VCaP (cell line): ENCODE measurements around the gene ZMAT3.
"Not testable (repeated sequence)": the region's sequence is repeated elsewhere in the genome, so short reads cannot be mapped to it uniquely, and the experiment has no call there.

Experiments
- H3K27ac ChIP-seq: fragments of 450-650 bp; 2 replicates; pipeline ENCODE4 v1.5.1; 2017
- TF ChIP-seq, protein P1 (sequence below): fragments of 450-650 bp; conservative IDR thresholded peaks from 2 replicates; pipeline ENCODE4 v1.5.1; 2017; ENCODE audit warnings: mild to moderate bottlenecking, moderate library complexity

Gene ZMAT3

DNA sequence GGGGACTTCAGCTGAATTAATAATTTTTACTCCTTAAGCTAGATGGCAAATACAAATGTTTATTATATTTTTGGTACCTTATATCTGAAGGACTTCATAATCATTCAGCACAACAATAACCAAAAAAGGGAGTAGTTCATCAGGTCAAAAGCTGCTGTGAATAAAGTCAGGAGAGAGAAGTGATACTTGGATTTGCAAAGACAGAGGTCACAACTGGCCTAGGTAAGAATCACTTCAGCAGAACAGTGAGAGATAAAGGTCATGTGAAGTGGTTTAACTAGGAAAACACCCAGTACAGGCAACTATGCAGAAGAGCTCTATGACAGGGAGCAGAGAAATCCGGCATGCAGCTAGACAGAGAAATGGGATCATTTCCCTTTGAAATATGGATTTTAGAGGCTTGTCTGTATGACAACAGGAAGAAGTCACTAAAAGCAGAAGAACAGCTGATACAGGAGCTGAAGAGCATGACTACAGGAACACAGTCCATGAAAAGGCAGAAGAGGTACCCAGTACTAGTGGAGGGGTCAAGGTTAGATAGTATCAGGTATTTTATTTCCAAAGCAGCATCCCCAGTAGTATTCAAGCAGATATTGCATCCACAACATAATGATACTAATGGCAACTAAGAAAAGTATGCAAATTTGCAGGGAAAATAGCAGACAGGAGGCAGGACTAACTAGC lies 25.7 kb downstream of the ZMAT3 start:
- TF ChIP-seq, protein P1, sequence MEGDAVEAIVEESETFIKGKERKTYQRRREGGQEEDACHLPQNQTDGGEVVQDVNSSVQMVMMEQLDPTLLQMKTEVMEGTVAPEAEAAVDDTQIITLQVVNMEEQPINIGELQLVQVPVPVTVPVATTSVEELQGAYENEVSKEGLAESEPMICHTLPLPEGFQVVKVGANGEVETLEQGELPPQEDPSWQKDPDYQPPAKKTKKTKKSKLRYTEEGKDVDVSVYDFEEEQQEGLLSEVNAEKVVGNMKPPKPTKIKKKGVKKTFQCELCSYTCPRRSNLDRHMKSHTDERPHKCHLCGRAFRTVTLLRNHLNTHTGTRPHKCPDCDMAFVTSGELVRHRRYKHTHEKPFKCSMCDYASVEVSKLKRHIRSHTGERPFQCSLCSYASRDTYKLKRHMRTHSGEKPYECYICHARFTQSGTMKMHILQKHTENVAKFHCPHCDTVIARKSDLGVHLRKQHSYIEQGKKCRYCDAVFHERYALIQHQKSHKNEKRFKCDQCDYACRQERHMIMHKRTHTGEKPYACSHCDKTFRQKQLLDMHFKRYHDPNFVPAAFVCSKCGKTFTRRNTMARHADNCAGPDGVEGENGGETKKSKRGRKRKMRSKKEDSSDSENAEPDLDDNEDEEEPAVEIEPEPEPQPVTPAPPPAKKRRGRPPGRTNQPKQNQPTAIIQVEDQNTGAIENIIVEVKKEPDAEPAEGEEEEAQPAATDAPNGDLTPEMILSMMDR: no peak
- H3K27ac ChIP-seq: no peak overlapping the region

DNA sequence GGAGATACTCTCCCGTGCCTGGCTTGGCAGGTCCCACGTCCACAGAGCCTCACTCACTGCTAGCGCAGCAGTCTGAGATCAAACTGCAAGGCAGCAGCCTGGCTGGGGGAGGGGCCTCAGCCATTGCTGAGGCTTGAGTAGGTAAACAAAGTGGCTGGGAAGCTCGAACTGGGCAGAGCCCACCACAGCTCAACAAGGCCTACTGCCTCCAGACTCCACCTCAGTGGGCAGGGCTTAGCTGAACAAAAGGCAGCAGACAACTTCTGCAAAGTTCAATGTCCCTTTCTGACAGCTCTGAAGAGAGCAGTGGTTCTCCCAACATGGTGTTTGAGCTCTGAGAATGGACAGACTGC lies 32.7 kb downstream of the ZMAT3 start:
- H3K27ac ChIP-seq: not testable (repeated sequence)

DNA sequence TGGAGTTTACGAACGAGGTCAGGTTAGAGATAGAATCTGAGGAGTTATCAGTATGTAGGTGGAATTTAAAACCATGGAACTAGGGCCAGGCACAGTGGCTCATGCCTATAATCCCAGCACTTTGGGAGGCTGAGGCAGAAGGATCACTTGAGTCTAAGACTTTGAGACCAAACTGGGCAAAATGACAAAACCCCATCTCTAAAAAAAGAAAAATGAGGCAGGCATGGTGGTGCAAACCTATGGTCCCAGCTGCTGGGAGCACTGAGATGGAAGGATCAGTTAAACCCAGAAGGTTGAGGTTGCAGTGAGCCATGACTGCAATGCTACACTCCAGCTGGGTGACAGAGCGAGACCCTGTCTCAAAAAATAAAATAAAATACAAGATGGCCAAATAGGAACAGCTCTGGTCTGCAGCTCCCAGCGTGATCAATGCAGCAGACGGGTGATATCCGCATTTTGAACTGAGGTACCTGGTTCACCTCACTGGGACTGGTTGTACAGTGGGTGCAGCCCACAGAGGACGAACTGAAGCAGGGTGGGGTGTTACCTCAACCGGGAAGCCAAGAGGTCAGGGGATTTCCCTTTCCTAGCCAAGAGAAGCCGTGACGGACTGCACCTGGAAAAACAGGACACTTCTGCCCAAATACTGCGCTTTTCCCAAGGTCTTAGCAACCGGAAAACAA lies 33.3 kb downstream of the ZMAT3 start:
- no peak overlapping the region for H3K27ac ChIP-seq
- TF ChIP-seq, protein P1: no peak

DNA sequence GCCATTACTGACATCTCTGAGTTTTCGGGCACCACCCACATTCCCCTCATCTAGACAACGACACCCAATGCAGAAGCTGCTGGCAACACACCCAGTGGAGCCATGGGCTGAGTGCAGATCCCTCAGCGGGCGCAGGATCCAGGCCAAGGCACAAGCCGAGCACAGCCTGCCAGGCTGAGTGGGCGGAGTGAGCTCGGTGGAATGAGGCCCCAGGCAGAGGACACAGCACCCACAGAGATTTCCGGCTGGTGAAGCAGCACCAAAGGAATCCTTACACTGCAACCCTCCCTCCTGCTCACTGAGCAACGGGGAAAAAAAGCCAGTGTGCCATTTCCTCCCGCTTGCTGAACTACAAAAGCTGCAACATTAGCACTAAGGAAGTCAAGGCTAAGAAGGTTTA lies 34.3 kb downstream of the ZMAT3 start:
- no peak overlapping the region for H3K27ac ChIP-seq
- TF ChIP-seq, protein P1: no peak

DNA sequence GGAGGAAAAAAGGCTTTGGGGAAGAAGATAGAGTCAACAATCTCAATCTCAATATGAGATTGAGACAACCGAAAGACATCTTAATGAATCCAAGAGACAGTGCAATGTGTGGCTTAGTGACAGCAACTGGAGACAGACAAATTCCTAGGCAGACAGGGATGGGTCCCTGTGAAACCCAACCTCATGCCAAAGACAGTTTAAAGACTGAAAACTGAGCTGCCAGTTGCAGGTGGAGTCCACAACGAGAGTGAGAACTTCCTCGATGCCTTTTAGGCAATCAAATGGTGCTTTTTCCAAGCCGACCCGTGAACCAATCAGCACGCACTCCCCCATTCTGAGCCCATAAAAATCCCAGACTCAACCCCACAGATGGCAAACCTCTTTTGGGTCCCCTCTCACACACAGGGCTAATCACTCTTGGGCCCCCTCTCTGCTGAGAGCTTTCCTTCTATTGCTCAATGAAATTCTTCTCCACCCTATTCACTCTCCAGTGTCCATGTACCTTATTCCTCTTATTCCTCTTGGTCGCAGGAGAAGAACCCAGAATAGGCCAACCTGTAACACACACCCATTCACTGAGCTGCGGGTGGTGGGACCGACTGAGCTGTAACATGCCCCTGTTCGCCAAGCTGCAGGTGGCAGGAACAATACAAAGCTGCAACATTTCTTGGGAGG lies 34.8 kb downstream of the ZMAT3 start:
- H3K27ac ChIP-seq: no peak overlapping the region
- TF ChIP-seq, protein P1: no peak

DNA sequence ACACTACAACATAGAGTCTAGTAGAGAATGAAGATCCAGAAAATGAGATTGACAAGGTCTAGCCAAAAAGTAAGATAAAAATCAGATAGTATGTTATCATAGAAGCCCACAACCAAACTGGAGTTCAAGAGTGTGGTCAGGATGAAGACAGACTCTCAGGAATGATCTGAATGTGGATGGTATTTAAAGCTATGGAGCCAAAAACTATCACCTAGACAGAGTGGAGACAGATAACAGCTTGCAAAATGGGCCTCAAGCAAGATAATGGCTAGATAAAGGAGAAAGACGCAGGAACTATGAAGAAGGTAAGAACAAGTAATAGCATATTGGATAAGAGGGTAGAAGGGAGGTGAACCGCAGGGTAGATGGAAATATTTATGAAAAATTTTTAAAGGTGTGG lies 35.4 kb downstream of the ZMAT3 start:
- H3K27ac ChIP-seq: no peak overlapping the region
- TF ChIP-seq, protein P1: no peak

DNA sequence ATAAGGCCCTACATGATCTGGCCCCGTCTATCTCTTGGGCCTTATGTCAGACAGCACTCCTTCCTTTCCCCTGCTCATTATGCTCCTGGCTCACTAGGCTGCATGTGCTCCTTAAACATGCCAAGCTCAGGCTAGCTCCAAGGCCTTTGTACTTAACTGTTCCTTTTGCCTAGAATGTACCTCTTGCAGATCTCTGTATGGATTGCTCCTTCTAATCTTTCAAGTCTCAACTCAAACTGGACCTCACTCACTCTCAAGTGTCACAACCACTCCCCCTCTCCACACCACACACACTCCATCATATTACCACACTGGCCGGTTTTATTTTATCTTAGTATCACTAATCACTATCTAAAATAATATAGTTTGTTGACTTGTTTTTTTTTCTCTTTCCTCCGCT lies 36.4 kb downstream of the ZMAT3 start:
- H3K27ac ChIP-seq: no peak overlapping the region
- TF ChIP-seq, protein P1: no peak

DNA sequence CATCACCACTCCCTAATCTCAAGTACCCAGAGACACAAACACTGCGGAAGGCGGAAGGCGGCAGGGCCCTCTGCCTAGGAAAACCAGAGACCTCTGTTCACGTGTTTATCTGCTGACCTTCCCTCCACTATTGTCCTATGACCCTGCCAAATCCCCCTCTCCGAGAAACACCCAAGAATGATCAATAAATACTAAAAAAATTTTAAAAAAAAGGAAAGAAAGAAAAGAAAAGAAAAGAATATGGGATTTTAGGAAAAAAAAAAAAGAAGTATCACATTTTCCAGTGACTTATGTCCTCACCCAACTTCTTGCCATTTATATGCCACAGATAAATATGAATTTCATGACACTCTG lies 38.3 kb downstream of the ZMAT3 start:
- H3K27ac ChIP-seq: not testable (repeated sequence)

DNA sequence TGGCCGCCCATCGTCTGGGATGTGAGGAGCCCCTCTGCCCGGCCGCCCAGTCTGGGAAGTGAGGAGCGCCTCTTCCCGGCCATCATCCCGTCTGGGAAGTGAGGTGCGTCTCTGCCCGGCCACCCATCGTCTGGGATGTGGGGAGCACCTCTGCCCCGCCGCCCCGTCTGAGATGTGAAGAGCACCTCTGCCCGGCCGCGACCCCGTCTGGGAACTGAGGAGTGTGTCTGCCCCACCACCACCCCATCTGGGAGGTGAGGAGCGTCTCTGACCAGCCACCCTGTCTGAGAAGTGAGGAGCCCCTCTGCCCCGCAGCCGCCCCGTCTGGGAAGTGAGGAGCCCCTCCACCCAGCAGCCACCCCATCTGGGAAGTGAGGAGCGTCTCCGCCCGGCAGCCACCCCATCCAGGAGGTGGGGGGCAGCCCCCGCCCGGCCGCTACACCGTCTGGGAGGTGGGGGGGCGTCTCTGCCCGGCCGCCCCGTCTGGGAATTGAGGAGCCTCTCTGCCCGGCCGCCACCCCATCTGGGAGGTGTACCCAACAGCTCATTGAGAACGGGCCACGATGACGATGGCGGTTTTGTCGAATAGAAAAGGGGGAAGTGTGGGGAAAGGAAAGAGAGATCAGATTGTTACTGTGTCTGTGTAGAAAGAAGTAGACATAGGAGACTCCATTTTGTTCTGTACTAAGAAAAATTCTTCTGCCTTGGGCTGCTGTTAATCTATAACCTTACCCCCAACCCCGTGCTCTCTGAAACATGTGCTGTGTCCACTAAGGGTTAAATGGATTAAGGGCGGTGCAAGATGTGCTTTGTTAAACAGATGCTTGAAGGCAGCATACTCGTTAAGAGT lies 38.9 kb downstream of the ZMAT3 start:
- H3K27ac ChIP-seq: not testable (repeated sequence)
